GM21737 (cell line): ENCODE data around the gene DCLK1.
"Not testable (repeated sequence)": the region's sequence is repeated elsewhere in the genome, so short reads cannot be mapped to it uniquely, and the experiment has no call there.

Source experiments
- ATAC-seq: cut with Tn5 transposase; IDR thresholded peaks from one replicate; pipeline ENCODE4 v1.9.1; 2021; ENCODE audit warnings: mild to moderate bottlenecking, moderate library complexity; ENCODE audit not compliant: unreplicated experiment

The DCLK1 gene

GRCh38 chr13:35988648-35989081, 142.5 kb downstream of the DCLK1 start:
- ATAC-seq: no peak

- no peak for ATAC-seq
Observed at GRCh38 chr13:35987572-35988513, 143.3 kb downstream of the DCLK1 start.

- no peak for ATAC-seq
Observed at GRCh38 chr13:35984776-35985453, 146.3 kb downstream of the DCLK1 start.

GRCh38 chr13:35984287-35984686, 146.9 kb downstream of the DCLK1 start:
- no peak for ATAC-seq

- ATAC-seq: not testable (repeated sequence)
Observed at GRCh38 chr13:35983703-35984102, 147.5 kb downstream of the DCLK1 start.

- ATAC-seq: no peak
Observed at GRCh38 chr13:35983206-35983605, 148.0 kb downstream of the DCLK1 start.

GRCh38 chr13:35979361-35979951, 151.7 kb downstream of the DCLK1 start:
- ATAC-seq: no peak

GRCh38 chr13:35978607-35979316, 152.4 kb downstream of the DCLK1 start:
- no peak for ATAC-seq

- no peak for ATAC-seq
Observed at GRCh38 chr13:35977060-35977459, 154.1 kb downstream of the DCLK1 start.

GRCh38 chr13:35976126-35976525, 155.1 kb downstream of the DCLK1 start:
- no peak for ATAC-seq

GRCh38 chr13:35966951-35967350, 164.2 kb downstream of the DCLK1 start:
- not testable (repeated sequence) for ATAC-seq

GRCh38 chr13:35966024-35966423, 165.2 kb downstream of the DCLK1 start:
- no peak for ATAC-seq

GRCh38 chr13:35965226-35965927, 165.8 kb downstream of the DCLK1 start:
- no peak for ATAC-seq

GRCh38 chr13:35964863-35965180, 166.4 kb downstream of the DCLK1 start:
- no peak for ATAC-seq

GRCh38 chr13:35964011-35964862, 166.9 kb downstream of the DCLK1 start:
- no peak for ATAC-seq

GRCh38 chr13:35961461-35962220, 169.5 kb downstream of the DCLK1 start:
- no peak for ATAC-seq

GRCh38 chr13:35961002-35961401, 170.2 kb downstream of the DCLK1 start:
- ATAC-seq: no peak

GRCh38 chr13:35957996-35958395, 173.2 kb downstream of the DCLK1 start:
- no peak for ATAC-seq

GRCh38 chr13:35957241-35957731, 173.9 kb downstream of the DCLK1 start:
- no peak for ATAC-seq
